WTC11 (cell line): ENCODE measurements around the gene PGAP3.

ENCODE experiments used
- FOXJ3 ChIP-seq: sonication (generic); formaldehyde crosslinking; IDR thresholded peaks from 2 replicates; pipeline ENCODE4 v1.9.0; 2021; ENCODE audit warnings: missing genetic modification reagents, mild to moderate bottlenecking, borderline replicate concordance
- JUN ChIP-seq: sonication (generic); formaldehyde crosslinking; IDR thresholded peaks from 2 replicates; pipeline ENCODE4 v1.8.0; 2023; ENCODE audit warnings: mild to moderate bottlenecking, missing genetic modification reagents

GRCh38 chr17:39688945-39689344, 1.1 kb upstream of the PGAP3 start:
- TF ChIP-seq FOXJ3, result no peak
- no peak for TF ChIP-seq JUN (CRISPR knock-in tag)
